ENCODE measurements around the gene KRTAP10-4.
"Not testable (repeated sequence)": the region's sequence is repeated elsewhere in the genome, so short reads cannot be mapped to it uniquely, and the experiment has no call there.

Gene KRTAP10-4

GRCh38 chr21:44579056-44579832 lies 5.7 kb downstream of the KRTAP10-4 start:
- DNase-seq (ENCODE audit: low read depth in 2 of 2, low spot score in 1 of 2): no peak

DNA sequence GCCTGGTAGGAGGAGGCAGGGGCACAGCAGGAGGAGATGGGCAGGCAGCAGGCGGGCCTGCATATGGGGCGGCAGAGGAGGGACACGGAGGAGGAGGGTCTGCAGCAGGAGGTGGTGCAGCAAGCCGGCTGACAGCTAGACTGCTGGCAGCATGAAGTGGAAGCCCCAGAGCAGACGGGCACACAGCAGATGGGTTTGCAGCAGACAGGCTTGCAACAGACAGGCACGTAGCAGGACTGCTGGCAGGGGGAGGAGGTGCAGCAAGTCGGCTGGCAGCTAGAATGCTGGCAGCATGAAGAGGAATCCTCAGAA lies 6.3 kb downstream of the KRTAP10-4 start:
- DNase-seq (ENCODE audit: low read depth in 2 of 2, low spot score in 1 of 2): no peak

DNA sequence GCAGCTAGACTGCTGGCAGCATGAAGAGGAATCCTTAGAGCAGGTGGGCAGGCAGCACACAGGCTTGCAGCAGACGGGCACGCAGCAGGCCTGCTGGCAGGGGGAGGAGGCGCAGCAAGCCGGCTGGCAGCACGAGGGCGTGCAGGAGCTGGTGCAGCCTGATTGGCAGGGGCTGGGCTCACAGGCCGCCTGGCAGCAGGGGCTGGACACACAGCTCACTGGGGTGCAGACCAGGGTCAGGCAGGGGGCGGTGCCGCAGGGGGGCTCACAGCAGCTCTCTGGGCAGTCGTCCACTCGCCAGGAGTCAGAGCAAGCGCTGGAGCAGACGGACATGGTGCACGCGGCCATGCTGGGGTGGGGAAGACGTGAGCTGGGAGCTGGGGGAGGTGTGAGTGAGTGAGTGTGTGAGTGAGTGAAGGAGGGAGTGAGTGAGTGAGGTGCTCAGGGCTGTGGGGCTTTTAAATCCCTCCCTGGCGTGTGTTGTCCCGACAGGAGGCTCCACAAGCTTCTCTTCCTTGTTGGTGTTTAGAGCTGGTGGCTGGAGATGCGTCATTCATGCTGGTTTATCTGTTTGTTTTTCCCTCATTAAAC lies 6.8 kb downstream of the KRTAP10-4 start, which contains the start of gene KRTAP10-5:
KRTAP10-5 (minus strand) TSS at position 374 of the 591 bp plus-strand sequence; CDS start at position 348, 26 bp downstream.
- DNase-seq (ENCODE audit: low read depth in 2 of 2, low spot score in 1 of 2): not testable (repeated sequence)

- DNase-seq (ENCODE audit: low read depth in 2 of 2, low spot score in 1 of 2): no peak
Observed at GRCh38 chr21:44581158-44581557, 7.6 kb downstream of the KRTAP10-4 start.

DNA sequence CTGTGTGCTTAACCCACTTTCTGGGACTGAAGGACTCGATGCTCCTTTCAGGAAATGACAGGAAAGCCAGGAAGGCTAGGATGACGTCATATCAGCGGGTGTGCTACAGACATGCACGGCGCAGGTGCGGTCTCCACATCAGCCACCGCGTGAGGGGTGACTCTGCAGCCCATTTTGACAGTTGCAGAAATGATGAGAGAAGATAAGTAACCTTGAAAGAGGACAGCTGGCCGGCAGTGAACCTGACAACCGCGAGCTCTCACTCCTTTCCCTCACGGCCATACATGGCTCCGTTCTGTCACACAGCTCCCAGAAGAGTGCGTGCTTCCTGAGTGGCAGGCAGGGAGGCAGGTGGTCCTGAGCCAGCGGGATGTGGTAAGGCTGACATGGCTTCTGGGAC lies 8.5 kb downstream of the KRTAP10-4 start:
- no peak for DNase-seq (ENCODE audit: low read depth in 2 of 2, low spot score in 1 of 2)

GRCh38 chr21:44583089-44583799 lies 9.7 kb downstream of the KRTAP10-4 start:
- DNase-seq (ENCODE audit: low read depth in 2 of 2, low spot score in 1 of 2): no peak

DNA sequence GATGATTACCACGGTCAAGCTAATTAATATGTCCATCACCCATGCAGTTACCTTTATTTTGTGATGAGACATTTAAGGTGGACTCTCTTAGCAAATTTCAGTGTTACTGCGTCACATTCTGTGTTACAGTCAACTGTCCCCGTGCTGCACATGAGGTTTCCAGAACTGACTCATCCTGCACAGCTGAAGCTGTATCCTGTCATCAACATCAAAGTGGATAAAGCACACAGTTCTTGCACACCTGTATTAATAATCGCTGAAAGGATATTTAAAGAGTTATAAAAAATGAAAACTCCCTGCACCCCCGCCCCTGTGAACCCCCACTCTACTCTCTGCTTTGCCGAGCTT lies 10.2 kb downstream of the KRTAP10-4 start:
- DNase-seq (ENCODE audit: low read depth in 2 of 2, low spot score in 1 of 2): no peak

- no peak for DNase-seq (ENCODE audit: low read depth in 2 of 2, low spot score in 1 of 2)
Observed at GRCh38 chr21:44585892-44586291, 12.4 kb downstream of the KRTAP10-4 start.

DNA sequence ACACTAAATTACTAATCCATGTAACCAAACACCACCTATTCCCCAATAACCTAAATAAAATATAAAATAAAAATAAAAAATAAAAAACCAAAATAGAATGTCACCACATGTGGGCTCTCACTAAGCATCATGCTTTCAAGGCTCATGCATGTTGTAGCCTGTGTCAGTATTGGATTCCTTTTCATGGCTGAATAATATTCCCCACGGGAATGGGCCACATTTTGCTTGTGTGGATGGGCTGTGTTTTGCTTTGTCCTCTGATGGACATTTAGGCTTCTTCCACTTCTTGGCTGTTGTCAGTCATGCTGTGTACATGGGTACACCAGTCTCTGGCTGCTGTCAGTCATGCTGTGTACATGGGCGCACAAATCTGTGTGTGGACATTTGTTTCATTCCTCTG lies 15.6 kb downstream of the KRTAP10-4 start:
- DNase-seq (ENCODE audit: low read depth in 2 of 2, low spot score in 1 of 2): no peak

GRCh38 chr21:44589586-44590305 lies 16.2 kb downstream of the KRTAP10-4 start:
- no peak for DNase-seq (ENCODE audit: low read depth in 2 of 2, low spot score in 1 of 2)

DNA sequence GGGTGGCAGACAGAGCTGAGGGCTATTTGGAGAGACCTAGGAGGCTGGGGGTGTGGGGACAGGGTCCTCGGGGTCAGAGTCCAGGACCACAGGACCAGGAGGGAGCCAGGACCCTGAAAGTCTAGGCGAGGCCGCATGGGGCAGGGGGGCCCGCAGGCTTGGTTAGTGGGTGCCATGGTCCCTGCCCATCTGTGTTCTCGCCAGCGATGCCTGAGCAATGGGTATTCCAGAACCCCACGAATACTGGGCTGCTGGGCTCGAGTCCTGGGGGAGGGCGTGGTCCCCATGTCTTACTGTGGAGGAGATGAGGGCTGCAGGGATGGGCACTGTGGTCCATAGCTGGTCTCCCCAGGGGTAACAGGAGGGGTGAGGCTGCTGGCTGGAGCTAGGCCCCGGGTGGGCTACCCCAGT lies 16.8 kb downstream of the KRTAP10-4 start:
- no peak for DNase-seq (ENCODE audit: low read depth in 2 of 2, low spot score in 1 of 2)

GRCh38 chr21:44590897-44591800 lies 17.6 kb downstream of the KRTAP10-4 start:
- not testable (repeated sequence) for DNase-seq (ENCODE audit: low read depth in 2 of 2, low spot score in 1 of 2)

- not testable (repeated sequence) for DNase-seq (ENCODE audit: low read depth in 2 of 2, low spot score in 1 of 2)
Observed at GRCh38 chr21:44591801-44592130, 18.2 kb downstream of the KRTAP10-4 start.

DNA sequence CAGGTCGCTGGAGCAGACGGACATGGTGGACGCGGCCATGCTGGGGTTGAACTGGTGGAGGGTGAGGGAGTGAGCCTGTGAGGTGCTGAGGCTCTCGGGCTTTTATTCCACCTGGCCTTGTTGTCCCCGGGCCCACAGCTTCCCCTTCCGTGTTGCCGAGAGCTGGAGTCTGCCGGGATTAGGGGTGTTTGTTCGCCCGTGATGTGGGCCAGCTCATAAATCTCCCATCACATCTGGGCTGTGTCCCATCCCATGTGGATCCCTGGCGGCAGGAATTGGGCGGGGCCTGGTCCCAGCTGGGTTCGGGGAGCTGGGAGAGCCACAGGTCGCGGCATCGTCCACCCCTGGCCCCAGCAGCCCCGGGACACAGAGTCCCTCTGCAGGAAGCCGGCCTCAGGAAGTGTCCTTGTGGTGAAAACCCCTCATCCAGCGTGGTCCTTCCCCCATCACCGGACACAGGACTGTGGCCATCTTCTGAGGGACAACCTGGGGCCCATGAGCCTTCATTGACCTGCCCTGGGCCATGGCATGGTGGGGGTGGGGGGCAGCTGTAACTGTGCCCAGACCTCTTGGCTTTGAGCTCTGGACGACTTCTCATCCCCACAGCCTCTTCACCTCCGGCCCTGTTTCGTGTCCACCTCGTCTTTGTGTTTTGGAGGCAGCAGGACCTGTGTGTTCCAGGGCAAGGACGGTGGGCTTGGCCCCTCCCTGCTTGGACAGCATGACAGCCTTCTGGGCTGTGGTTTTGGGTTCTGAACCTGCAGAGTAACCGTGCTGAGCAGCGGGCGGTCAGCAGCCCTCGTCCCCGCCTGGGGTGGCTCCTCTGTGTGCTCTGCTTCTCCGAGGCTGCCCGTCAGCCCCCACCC lies 19.1 kb downstream of the KRTAP10-4 start, which contains the start of gene KRTAP10-6:
KRTAP10-6 (minus strand) TSS at position 60 of the 866 bp plus-strand sequence; CDS start at position 39, 21 bp downstream.
- no peak for DNase-seq (ENCODE audit: low read depth in 2 of 2, low spot score in 1 of 2)

DNA sequence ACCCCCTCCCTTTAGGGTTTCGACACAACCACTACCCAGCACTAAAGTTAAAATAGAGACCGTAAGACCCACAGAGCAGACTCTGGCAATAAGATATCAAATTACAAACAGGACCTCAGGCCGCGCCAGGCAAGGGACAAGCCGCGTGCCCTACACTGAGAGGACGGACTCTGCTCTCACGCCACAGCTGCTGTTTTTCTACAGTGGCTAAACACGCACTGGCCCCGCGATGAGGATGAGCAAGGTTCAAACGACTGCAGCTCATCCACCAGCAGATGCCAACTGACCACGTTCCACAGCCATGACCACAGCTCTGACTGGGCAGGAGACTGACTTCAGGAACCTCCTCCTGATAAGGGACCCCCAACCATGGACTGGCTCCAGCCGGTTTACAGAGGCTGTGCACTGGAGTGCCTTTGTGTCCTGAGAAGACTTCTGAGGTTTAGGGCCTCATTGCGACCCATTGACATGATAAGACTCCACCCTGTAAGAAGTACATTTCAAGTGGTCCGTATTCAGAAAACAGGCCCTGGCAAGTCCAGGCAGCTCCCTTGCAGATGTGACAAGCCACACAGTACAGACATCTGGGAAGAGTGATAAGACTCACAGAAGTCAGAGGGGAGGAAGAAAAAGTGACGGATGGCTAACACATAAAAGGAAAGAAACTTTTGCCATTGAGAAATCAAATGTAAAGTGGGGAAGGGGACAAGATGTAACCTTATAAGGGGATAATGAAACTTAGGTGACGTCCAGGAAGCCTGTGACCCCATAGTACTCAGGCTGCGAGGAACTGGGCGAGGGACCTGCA lies 20.3 kb downstream of the KRTAP10-4 start:
- DNase-seq (ENCODE audit: low read depth in 2 of 2, low spot score in 1 of 2): no peak

- no peak for DNase-seq (ENCODE audit: low read depth in 2 of 2, low spot score in 1 of 2)
Observed at GRCh38 chr21:44594406-44594916, 20.9 kb downstream of the KRTAP10-4 start.

DNA sequence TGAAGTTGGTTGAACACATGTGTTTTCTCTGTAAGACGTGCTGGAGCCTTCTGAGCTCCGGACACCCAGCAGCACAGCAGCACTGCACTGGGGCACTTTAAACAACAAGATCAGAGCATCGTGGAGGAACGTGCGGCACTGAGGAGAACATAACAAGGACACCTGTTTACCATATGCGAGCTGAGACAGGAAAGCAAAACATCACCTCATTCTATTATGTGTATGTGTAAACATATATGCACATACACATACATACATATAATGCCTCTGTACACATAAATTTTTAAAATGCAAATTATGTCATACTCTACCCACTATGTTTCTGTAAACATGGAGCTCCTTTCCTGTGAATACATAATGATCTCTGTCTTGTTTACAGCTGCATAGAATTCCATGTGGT lies 22.0 kb downstream of the KRTAP10-4 start:
- no peak for DNase-seq (ENCODE audit: low read depth in 2 of 2, low spot score in 1 of 2)

DNA sequence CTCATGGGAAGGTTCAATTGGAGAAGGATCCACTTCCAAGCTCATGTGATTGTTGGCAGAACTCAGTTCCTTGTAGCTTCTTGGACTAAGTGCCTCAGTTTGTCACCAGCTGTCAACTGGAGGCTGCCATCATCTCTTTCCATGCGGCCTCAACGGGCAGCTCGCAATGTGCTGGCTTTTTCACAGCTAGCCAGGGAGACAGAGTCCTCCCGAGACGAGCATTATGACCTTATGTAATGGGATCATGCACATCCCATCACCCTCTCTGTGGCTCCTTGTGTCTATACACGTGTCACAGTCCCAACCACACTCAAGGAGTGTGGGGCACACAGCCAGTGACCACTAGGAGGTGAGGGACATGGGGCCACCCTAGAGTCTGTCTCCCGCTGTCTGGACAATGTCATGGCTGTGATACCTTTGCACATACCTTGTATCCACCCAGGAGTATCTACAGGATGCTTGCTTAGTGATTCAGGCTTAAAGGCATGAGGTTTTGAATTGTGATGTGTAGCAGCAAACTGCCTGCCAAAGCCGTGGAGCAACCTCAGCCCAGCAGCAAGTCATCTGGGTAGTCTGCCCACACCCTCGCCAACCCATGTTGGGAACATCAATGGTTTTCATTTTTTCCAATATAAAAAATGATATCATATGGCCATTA lies 22.7 kb downstream of the KRTAP10-4 start:
- DNase-seq (ENCODE audit: low read depth in 2 of 2, low spot score in 1 of 2): no peak

All from stimulated activated CD8-positive, alpha-beta memory T cell treated with anti-CD3 and anti-CD28 coated beads, Interleukin-4, amount 100 ng/mL, for 4 hours (primary cell).